Endodermal cell (in vitro differentiated cells): Measurements from ENCODE around the gene TNFRSF4. TPM values are rescaled to one million over a fixed set of nuclear protein-coding genes. Genes with fewer than 3 reads are reported as not detected.

Experiments used
- DNase-seq: peaks from one replicate; pipeline ENCODE4 v3.0.0-alpha.2; 2017
- H3K27ac ChIP-seq: 2 replicates; pipeline ENCODE4 v1.5.1; 2013; ENCODE audit warnings: mild to moderate bottlenecking, low read depth, low read length, moderate library complexity
- H3K27me3 ChIP-seq: 2 replicates; pipeline ENCODE4 v1.6.1; 2013; ENCODE audit warnings: mild to moderate bottlenecking, low read length, moderate library complexity; ENCODE audit not compliant: insufficient read depth, control insufficient read depth, poor library complexity, severe bottlenecking
- H3K36me3 ChIP-seq: 2 replicates; pipeline ENCODE4 v1.7.0; 2013; ENCODE audit warnings: mild to moderate bottlenecking, low read length, moderate library complexity; ENCODE audit not compliant: control insufficient read depth, insufficient read depth
- H3K4me1 ChIP-seq: one replicate; pipeline ENCODE4 v1.7.0; 2013; ENCODE audit warnings: low read length; ENCODE audit not compliant: control insufficient read depth, insufficient read depth
- H3K4me3 ChIP-seq: 2 replicates; pipeline ENCODE4 v1.5.1; 2013; ENCODE audit warnings: mild to moderate bottlenecking, low read length, moderate library complexity
- H3K9ac ChIP-seq: 2 replicates; pipeline ENCODE4 v1.6.1; 2013; ENCODE audit warnings: mild to moderate bottlenecking, low read length, moderate library complexity; ENCODE audit not compliant: poor library complexity, severe bottlenecking; ENCODE audit errors: extremely low read depth
- H3K9me3 ChIP-seq: 2 replicates; pipeline ENCODE4 v1.6.1; 2013; ENCODE audit warnings: mild to moderate bottlenecking, low read length, moderate library complexity; ENCODE audit not compliant: control insufficient read depth
- H3K27ac Mint-ChIP-seq: 2 replicates; pipeline ENCODE4 v1.8.0; 2020; ENCODE audit warnings: mixed read lengths
- H3K27me3 Mint-ChIP-seq: 2 replicates; pipeline ENCODE4 v1.8.0; 2021; ENCODE audit warnings: mild to moderate bottlenecking, mixed read lengths; ENCODE audit not compliant: insufficient read depth
- H3K36me3 Mint-ChIP-seq: 2 replicates; pipeline ENCODE4 v1.8.0; 2020; ENCODE audit warnings: low read depth, mixed read lengths
- H3K4me1 Mint-ChIP-seq: 2 replicates; pipeline ENCODE4 v1.8.0; 2020; ENCODE audit warnings: mixed read lengths
- H3K4me3 Mint-ChIP-seq: 2 replicates; pipeline ENCODE4 v1.8.0; 2020; ENCODE audit warnings: mild to moderate bottlenecking, moderate library complexity, mixed read lengths
- H3K9me3 Mint-ChIP-seq: 2 replicates; pipeline ENCODE4 v1.8.0; 2020; ENCODE audit warnings: mild to moderate bottlenecking, mixed read lengths
- CTCF ChIP-seq: fragments of 200-600 bp; sonication (generic); conservative IDR thresholded peaks from 2 replicates; pipeline ENCODE4 v1.5.0; 2021; ENCODE audit warnings: antibody characterized with exemption, mild to moderate bottlenecking
- WGBS, 2 experiments: methylation state at CpG; one replicate each; pipeline versions ENCODE4 v1.1.5 to v1.1.7; 2013; ENCODE audit warnings: missing lambda C conversion rate in 2 of 2, mixed read lengths in 1 of 2; ENCODE audit not compliant: insufficient coverage in 1 of 2, insufficient read length in 1 of 2; 5-methylcytosine and 5-hydroxymethylcytosine counted together
- total RNA-seq, 2 donors: library from RNA; stranded (reverse); fragmentation: NEBNext Ultra II Directional in 1 of 2; extraction: Animal tissue kit (Norgen Biotek cat#: 25700) in 1 of 2; gene quantifications; 2 replicates in 1 of 2; 3 replicates in 1 of 2; pipeline ENCODE4 v1.2.1, GENCODE V29; 2021

Gene TNFRSF4
- total RNA-seq, 2 donors from 2014 or later: 0.20 TPM; not detected in 1

DNA sequence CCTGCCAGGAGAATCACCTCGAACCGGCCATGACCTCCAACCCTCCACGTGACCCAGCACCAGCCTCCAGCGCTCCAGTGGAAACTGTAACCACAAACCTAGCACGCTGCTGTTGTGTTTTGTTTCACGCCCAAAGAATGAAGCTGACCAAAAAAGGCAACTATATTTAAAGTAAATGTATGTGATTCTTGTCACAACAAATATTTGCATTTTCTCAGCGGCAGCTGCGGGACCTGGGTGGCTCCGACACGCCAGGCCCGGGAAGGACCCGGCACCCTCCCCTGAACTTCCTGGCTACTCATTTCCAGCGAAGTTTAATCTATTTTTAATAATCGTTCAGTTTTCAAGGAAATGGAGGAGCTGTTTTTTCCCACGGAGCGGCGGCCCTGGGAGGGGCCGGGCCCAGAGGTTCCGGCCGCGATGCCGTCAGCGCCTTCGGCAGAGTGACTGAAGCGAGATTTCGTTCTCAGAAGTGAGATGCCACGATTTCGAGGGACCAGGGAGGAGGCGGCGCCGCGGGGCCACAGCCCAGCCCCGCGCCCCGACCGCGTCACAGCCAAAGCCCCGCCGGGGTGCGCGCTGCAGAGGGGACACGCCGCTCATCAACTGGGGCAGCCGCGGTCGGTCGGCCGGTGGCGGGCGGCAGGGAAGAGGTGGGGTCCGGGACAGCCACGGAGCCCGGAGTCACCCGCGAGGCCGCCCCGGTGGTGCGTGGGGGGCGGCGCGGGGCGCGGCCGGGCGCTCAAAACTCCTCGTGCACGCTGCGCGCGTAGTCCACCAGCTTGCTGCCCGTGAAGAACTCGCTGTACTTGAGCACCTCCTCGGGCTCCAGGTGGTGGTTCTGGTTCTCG is 3.0 kb upstream of the TNFRSF4 start:
- Histone ChIP-seq H3K9me3 (no peaks in the 10 kb centered on the region), H3K36me3 (peaks cover 21% of the 10 kb centered on the region), H3K4me1 (no peaks in the 10 kb centered on the region), H3K4me3 (no peak overlapping the region), H3K9ac (no peak overlapping the region), H3K27me3 (no peaks in the 10 kb centered on the region), H3K27ac (no peak overlapping the region)
- Mint-ChIP-seq H3K27ac (peak overlapping the region; percentile 48), H3K36me3 (peaks cover 25% of the 10 kb centered on the region), H3K9me3 (no peaks in the 10 kb centered on the region), H3K27me3 (no peaks in the 10 kb centered on the region), H3K4me1 (no peaks in the 10 kb centered on the region), H3K4me3 (no peak overlapping the region)
- no peak for DNase-seq
- no peak for TF ChIP-seq CTCF
- WGBS, 2 experiments: 96 to 97% methylated on average over 54 to 74 of the region's 74 CpGs

DNA sequence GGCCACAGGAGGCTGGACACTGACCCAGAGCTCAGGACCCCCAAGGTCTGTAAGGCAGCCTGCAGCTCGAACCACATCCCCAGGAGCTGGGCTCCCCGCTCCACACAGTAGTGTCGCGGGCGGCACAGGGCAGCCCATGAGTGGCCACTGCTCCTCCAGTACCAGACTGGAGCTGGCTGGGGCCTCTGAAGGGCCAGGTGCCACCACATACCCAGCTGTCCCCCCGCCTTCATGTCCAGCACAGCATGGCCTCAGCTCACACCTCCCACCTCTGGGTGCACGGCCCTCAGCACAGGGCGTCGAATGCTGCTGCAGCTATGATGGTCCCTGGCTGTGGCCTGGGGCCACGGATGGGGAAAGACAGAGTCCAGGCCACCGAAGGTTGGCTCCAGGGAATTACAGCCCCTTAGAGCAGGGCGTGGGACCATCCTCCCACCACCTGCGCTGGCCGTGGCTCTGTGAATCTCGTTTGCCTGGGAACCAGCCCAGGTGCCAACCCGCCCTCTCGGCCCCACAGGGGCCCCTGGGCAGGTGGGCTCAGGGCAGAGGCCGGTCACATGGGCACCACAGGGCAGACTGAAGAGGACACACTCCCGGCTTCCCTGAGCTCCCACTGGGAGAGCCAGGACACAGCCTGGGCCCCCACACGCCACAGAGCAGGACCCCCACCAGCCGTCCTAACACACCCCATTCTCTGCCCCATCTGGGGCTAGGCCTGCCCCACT is 2.1 kb upstream of the TNFRSF4 start:
- TF ChIP-seq CTCF: no peak
- no peak overlapping the region for H3K27ac ChIP-seq
- Mint-ChIP-seq H3K4me3 (no peak overlapping the region), H3K27me3 (no peaks in the 10 kb centered on the region), H3K9me3 (no peaks in the 10 kb centered on the region), H3K36me3 (peaks cover 21% of the 10 kb centered on the region), H3K4me1 (no peaks in the 10 kb centered on the region), H3K27ac (no peak overlapping the region)
- 91 to 98% methylated on average over 17 to 21 of the region's 21 CpGs for WGBS, 2 experiments
- no peaks in the 10 kb centered on the region for H3K27me3 ChIP-seq
- DNase-seq: no peak
- no peaks in the 10 kb centered on the region for H3K4me1 ChIP-seq
- no peak overlapping the region for H3K4me3 ChIP-seq
- H3K9me3 ChIP-seq: no peaks in the 10 kb centered on the region
- H3K36me3 ChIP-seq: peaks cover 13% of the 10 kb centered on the region
- H3K9ac ChIP-seq: no peak overlapping the region

- Mint-ChIP-seq H3K27ac (no peak overlapping the region), H3K4me1 (no peaks in the 10 kb centered on the region), H3K4me3 (no peak overlapping the region), H3K27me3 (no peaks in the 10 kb centered on the region), H3K9me3 (no peaks in the 10 kb centered on the region), H3K36me3 (peaks cover 14% of the 10 kb centered on the region)
- DNase-seq: no peak
- Histone ChIP-seq H3K9me3 (no peaks in the 10 kb centered on the region), H3K4me1 (no peaks in the 10 kb centered on the region), H3K9ac (no peak overlapping the region), H3K36me3 (peaks cover 6% of the 10 kb centered on the region), H3K27me3 (no peaks in the 10 kb centered on the region), H3K27ac (no peak overlapping the region), H3K4me3 (no peak overlapping the region)
- TF ChIP-seq CTCF: no peak
- 80 to 88% methylated on average over 8 to 11 of the region's 11 CpGs for WGBS, 2 experiments
Measured at GRCh38 chr1:1215080-1215676, 1.2 kb upstream of the TNFRSF4 start.
